Caco-2 (cell line): ENCODE data around the gene TACC3. TPM values are rescaled to one million over a fixed set of nuclear protein-coding genes. Genes with fewer than 3 reads are reported as not detected.

Experiments
- BruUV-seq: library from RNA; stranded (reverse); fragments of 400-500 nt; replicated peaks from 2 replicates; lab custom pipeline; 2021; lab: Mats Ljungman, UMichigan
- CTCF ChIA-PET: fragments of 300-600 bp; sonication (Branson Sonifier 250); formaldehyde crosslinking; loops from one replicate; lab custom pipeline; 2022; ENCODE audit warnings: antibody characterized with exemption; lab: Charles Lee
- POLR2A ChIA-PET: fragments of 300-600 bp; sonication (Branson Sonifier 250); formaldehyde crosslinking; loops from one replicate; lab custom pipeline; 2022; ENCODE audit warnings: antibody characterized with exemption; lab: Charles Lee
- DNase-seq, 2 experiments: peaks; one replicate each; pipeline versions ENCODE4 v3.0.0 to v3.0.0-alpha.2; 2020 to 2022
- H3K27me3 ChIP-seq: replicated peaks from 2 replicates; pipeline ENCODE4 v1.6.0; 2011; ENCODE audit warnings: low read length; ENCODE audit not compliant: control insufficient read depth, insufficient read depth
- H3K36me3 ChIP-seq: 2 replicates; pipeline ENCODE4 v1.5.1; 2011; ENCODE audit warnings: low read length; ENCODE audit not compliant: control insufficient read depth, insufficient read depth
- H3K4me1 ChIP-seq: fragments of 250-450 bp; sonication (Bioruptor Pico); 2 replicates; pipeline ENCODE4 v1.5.1; 2020; ENCODE audit warnings: mild to moderate bottlenecking
- H3K4me3 ChIP-seq: 2 replicates; pipeline ENCODE4 v1.5.1; 2011; ENCODE audit warnings: low read depth, mild to moderate bottlenecking, control low read depth, low read length
- H3K9me3 ChIP-seq: fragments of 250-450 bp; sonication (Bioruptor Pico); 2 replicates; pipeline ENCODE4 v1.5.1; 2020; ENCODE audit warnings: mild to moderate bottlenecking, moderate library complexity
- H3K27ac Mint-ChIP-seq: one replicate; pipeline ENCODE4 v1.8.0; 2022; ENCODE audit warnings: mixed read lengths; ENCODE audit not compliant: unreplicated experiment
- H3K27me3 Mint-ChIP-seq: one replicate; pipeline ENCODE4 v1.8.0; 2022; ENCODE audit warnings: mixed read lengths; ENCODE audit not compliant: insufficient read depth, unreplicated experiment
- H3K36me3 Mint-ChIP-seq: one replicate; pipeline ENCODE4 v1.8.0; 2022; ENCODE audit warnings: mild to moderate bottlenecking, mixed read lengths; ENCODE audit not compliant: insufficient read depth, unreplicated experiment
- H3K4me1 Mint-ChIP-seq: one replicate; pipeline ENCODE4 v1.8.0; 2022; ENCODE audit warnings: low read depth, mixed read lengths; ENCODE audit not compliant: unreplicated experiment
- H3K4me3 Mint-ChIP-seq: one replicate; pipeline ENCODE4 v1.8.0; 2022; ENCODE audit warnings: mild to moderate bottlenecking, moderate library complexity, mixed read lengths; ENCODE audit not compliant: unreplicated experiment
- H3K9me3 Mint-ChIP-seq: one replicate; pipeline ENCODE4 v1.8.0; 2022; ENCODE audit warnings: mixed read lengths; ENCODE audit not compliant: unreplicated experiment
- CTCF ChIP-seq, 2 experiments: fragments of 200-600 bp in 1 of 2; IDR thresholded peaks; 1 replicate in 1 of 2; 2 replicates in 1 of 2; pipeline versions ENCODE4 v1.5.1 to v1.8.0; 2011 to 2022; ENCODE audit warnings: antibody characterized with exemption in 1 of 2, control low read depth in 1 of 2, inconsistent platforms in 1 of 2, low read depth in 1 of 2, low read length in 1 of 2, mild to moderate bottlenecking in 1 of 2, moderate library complexity in 1 of 2; ENCODE audit not compliant: insufficient read depth in 1 of 2, severe bottlenecking in 1 of 2, unreplicated experiment in 1 of 2
- intact Hi-C: fragments of 100-400 bp; cut with micrococcal nuclease; formaldehyde crosslinking; loops from one replicate; pipeline ENCODE4 v1.10.0; 2022; ENCODE audit not compliant: unreplicated experiment
- total RNA-seq: library from RNA; stranded (reverse); gene quantifications from 2 replicates; pipeline ENCODE4 v1.2.3, GENCODE V29; 2022

TACC3 gene
- total RNA-seq, 1 experiment from 2014 or later = 106 TPM

- Histone ChIP-seq H3K4me3 (no peak overlapping the region), H3K9me3 (no peaks in the 10 kb centered on the region), H3K4me1 (no peaks in the 10 kb centered on the region), H3K27me3 (no peaks in the 10 kb centered on the region), H3K36me3 (no peaks in the 10 kb centered on the region)
- Mint-ChIP-seq H3K4me1 (no peaks in the 10 kb centered on the region), H3K27ac (no peak overlapping the region), H3K4me3 (no peak overlapping the region), H3K9me3 (no peaks in the 10 kb centered on the region), H3K36me3 (no peaks in the 10 kb centered on the region), H3K27me3 (peaks cover 2% of the 10 kb centered on the region)
- POLR2A ChIA-PET = no interaction called here
- TF ChIP-seq CTCF (IDR thresholded peaks at IDR 0.05; ENCODE audit: insufficient read depth in 1 of 2, low read depth in 1 of 2, low read length in 1 of 2, severe bottlenecking in 1 of 2, unreplicated experiment in 1 of 2) = no peak
- CTCF ChIA-PET = interaction anchor here (0.6 kb wide), 1 partner anchor 1367 kb away, joined by 3 read pairs; no protein-coding TSS in a partner anchor
- BruUV-seq = no TSS peak
- DNase-seq = no peak
- intact Hi-C loops = no loop called here
Measured at GRCh38 chr4:1674682-1675081, 46.6 kb upstream of the TACC3 start.

DNA sequence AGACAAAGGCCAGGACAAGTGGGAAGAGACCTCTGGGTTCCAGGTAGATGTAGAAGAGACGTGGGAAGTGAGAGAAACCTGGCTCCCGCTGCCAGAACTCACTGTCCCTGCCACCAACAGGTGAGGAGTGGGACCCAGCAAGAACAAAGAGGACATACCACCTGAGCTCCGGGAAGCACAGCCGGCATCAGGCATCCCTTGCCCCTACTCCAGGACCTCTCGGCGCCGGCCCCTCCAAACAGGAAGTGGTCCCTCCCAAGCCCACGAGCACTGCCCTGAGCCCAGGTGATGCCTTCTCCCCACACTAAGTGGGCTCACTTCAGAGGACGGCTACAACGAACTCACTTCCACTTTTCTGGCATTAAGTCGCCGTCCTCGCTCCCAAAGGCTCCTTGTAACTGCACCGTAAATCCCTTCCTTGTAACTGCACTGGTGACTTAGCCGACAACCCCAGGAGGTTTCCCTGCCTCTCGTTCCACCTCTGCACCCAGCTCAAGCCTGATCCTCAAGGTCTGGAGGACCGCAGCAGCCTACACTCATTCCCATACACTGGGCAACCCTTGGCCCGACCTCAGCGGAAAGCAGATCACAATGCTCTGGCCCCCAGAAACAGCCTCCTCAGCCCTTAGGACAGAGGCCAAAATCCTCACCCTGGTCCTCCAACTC is 46.1 kb upstream of the TACC3 start:
- no peak overlapping the region for H3K4me3 ChIP-seq
- ChIA-PET POLR2A (no interaction called here), CTCF (interaction anchor here (0.6 to 0.8 kb wide), 2 partner anchors 18 to 1366 kb away, joined by 3 read pairs; no protein-coding TSS in a partner anchor)
- Mint-ChIP-seq H3K36me3 (no peaks in the 10 kb centered on the region), H3K9me3 (no peaks in the 10 kb centered on the region), H3K27ac (no peak overlapping the region), H3K27me3 (peaks cover 2% of the 10 kb centered on the region), H3K4me1 (no peaks in the 10 kb centered on the region), H3K4me3 (no peak overlapping the region)
- BruUV-seq = no TSS peak
- no peaks in the 10 kb centered on the region for H3K9me3 ChIP-seq
- no peak for TF ChIP-seq CTCF (IDR thresholded peaks at IDR 0.05; ENCODE audit: insufficient read depth in 1 of 2, low read depth in 1 of 2, low read length in 1 of 2, severe bottlenecking in 1 of 2, unreplicated experiment in 1 of 2)
- no peak for DNase-seq
- no peaks in the 10 kb centered on the region for H3K36me3 ChIP-seq
- no peaks in the 10 kb centered on the region for H3K4me1 ChIP-seq
- H3K27me3 ChIP-seq = no peaks in the 10 kb centered on the region
- intact Hi-C loops = no loop called here

DNA sequence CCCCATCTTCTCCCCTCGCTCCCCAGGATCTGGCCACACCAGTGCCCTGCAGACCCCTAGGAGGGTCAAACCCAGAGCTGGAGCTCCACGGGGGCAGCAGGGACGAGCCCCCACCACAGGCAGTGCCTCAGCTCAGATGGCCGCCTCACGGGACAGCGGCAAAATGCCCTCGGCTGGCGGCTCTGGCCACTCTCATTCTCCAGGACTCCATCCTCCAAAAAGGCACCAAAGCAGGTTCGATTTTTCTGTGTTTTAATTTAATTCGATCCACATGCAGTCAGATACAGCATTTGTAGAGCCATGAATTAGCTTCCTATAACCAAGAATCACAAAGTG is 45.6 kb upstream of the TACC3 start:
- ChIA-PET POLR2A (no interaction called here), CTCF (interaction anchor here (0.8 kb wide), 1 partner anchor 17 kb away, joined by 3 read pairs; no protein-coding TSS in a partner anchor)
- H3K4me1 Mint-ChIP-seq = no peaks in the 10 kb centered on the region
- H3K4me1 ChIP-seq = no peaks in the 10 kb centered on the region
- no peaks in the 10 kb centered on the region for H3K36me3 ChIP-seq
- H3K27me3 ChIP-seq = no peaks in the 10 kb centered on the region
- H3K9me3 Mint-ChIP-seq = no peaks in the 10 kb centered on the region
- BruUV-seq = no TSS peak
- intact Hi-C loops = no loop called here
- no peaks in the 10 kb centered on the region for H3K36me3 Mint-ChIP-seq
- no peak overlapping the region for H3K4me3 ChIP-seq
- peaks cover 2% of the 10 kb centered on the region for H3K27me3 Mint-ChIP-seq
- no peak for TF ChIP-seq CTCF (IDR thresholded peaks at IDR 0.05; ENCODE audit: insufficient read depth in 1 of 2, low read depth in 1 of 2, low read length in 1 of 2, severe bottlenecking in 1 of 2, unreplicated experiment in 1 of 2)
- H3K4me3 Mint-ChIP-seq = no peak overlapping the region
- no peaks in the 10 kb centered on the region for H3K9me3 ChIP-seq
- no peak overlapping the region for H3K27ac Mint-ChIP-seq
- no peak for DNase-seq
